Stomach (tissue), 4 donors: ENCODE measurements around the gene OPRL1.

ENCODE experiments used
- CTCF ChIP-seq, 7 experiments: fragments of 450-650 bp in 4 of 7; fragments of 200-600 bp in 3 of 7; sonication (generic) in 3 of 7; IDR thresholded peaks; one replicate each; pipeline ENCODE4 v1.5.1; 2016 to 2019; ENCODE audit warnings: antibody characterized with exemption in 7 of 7, control low read depth in 2 of 7, mild to moderate bottlenecking in 1 of 7
- POLR2A ChIP-seq, 4 donors: fragments of 450-650 bp; IDR thresholded peaks; one replicate each; pipeline ENCODE4 v1.6.1; 2016; ENCODE audit warnings: antibody characterized with exemption in 4 of 4, control low read depth in 2 of 4, mild to moderate bottlenecking in 1 of 4, moderate library complexity in 1 of 4

DNA sequence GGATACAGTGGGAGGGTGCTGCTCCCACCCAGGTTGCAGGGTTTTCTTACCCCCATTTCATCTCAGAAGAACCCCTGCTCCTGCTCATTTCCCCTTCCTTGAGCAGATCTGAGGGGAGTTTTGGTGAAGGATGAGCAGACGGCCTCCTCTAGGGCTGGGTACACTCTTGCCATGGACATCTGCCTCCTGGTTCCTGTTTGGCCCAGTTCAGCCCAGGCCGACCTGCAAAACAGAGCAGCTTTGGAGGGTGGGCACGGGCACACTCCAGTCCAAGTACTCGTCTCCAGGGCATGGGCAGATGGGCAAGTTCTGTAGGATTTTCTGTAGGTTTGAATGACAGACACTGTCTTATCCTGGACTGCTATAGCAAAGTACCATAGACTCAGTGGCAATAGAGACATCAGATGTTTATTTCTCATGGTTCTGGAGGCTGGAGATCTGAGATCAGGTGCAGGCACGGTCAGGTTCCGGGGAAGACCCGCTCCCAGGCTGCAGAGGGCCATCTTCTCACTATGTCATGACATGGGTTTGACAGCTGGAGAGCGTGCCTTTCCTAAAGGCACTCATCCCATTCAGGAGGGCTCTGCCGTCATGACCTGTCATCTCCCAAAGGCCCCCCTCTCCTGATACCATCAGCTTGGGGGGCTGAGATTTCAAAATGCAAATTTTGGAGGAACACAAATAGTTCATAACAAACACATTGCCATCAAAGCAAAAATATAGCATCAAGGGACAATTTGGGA is 21.2 kb downstream of the OPRL1 start:
- TF ChIP-seq POLR2A (IDR thresholded peaks at IDR 0.05): no peak
- TF ChIP-seq CTCF (IDR thresholded peaks at IDR 0.05): no peak
